B cell (primary cell): ENCODE measurements around the gene CBX7. TPM values are rescaled to one million over a fixed set of nuclear protein-coding genes. Genes with fewer than 3 reads are reported as not detected.

Experiments
- ATAC-seq: fragments of 200-7000 bp; cut with Tn5 transposase; one replicate; pipeline ENCODE4 v1.10.0; 2021; ENCODE audit warnings: low read depth, mild to moderate bottlenecking, moderate number of reproducible peaks, moderate library complexity
- CTCF ChIA-PET: fragments of 350-600 bp; sonication (Branson Sonifier 250); formaldehyde crosslinking; loops from one replicate; lab custom pipeline; 2021; ENCODE audit warnings: antibody characterized with exemption, inconsistent platforms; lab: Charles Lee
- POLR2A ChIA-PET: fragments of 350-600 bp; sonication (Branson Sonifier 250); formaldehyde crosslinking; loops from one replicate; lab custom pipeline; 2021; ENCODE audit warnings: antibody characterized with exemption; lab: Charles Lee
- DNase-seq: peaks from one replicate; pipeline ENCODE4 v3.0.0; 2013
- H2AFZ ChIP-seq: 2 replicates; pipeline ENCODE4 v1.6.1; 2012; ENCODE audit warnings: mild to moderate bottlenecking, low read depth, low read length; ENCODE audit not compliant: insufficient read depth, poor library complexity, severe bottlenecking
- H3K27ac ChIP-seq, 2 donors: 1 replicate in 1 of 2; 2 replicates in 1 of 2; pipeline ENCODE4 v1.5.1; 2012 to 2013; ENCODE audit warnings: low read length in 2 of 2, mild to moderate bottlenecking in 2 of 2, moderate library complexity in 1 of 2
- H3K27me3 ChIP-seq, 4 experiments: fragments of 200-600 bp in 1 of 4; sonication (generic) in 1 of 4; replicated peaks in 1 of 4; 1 replicate in 2 of 4; 2 replicates in 2 of 4; pipeline versions ENCODE4 v1.6.1 to v1.7.0; 2013 to 2016; ENCODE audit warnings: low read length in 3 of 4, mild to moderate bottlenecking in 2 of 4, mixed read lengths in 1 of 4, moderate library complexity in 1 of 4; ENCODE audit not compliant: insufficient read depth in 4 of 4, control insufficient read depth in 3 of 4; ENCODE audit errors: control extremely low read depth in 1 of 4
- H3K36me3 ChIP-seq, 2 experiments: replicated peaks in 1 of 2; 1 replicate in 1 of 2; 2 replicates in 1 of 2; pipeline versions ENCODE4 v1.6.1 to v1.7.1; 2013; ENCODE audit warnings: low read length in 1 of 2; ENCODE audit not compliant: insufficient read depth in 2 of 2, control insufficient read depth in 1 of 2; ENCODE audit errors: control extremely low read depth in 1 of 2, extremely low read depth in 1 of 2
- H3K4me1 ChIP-seq, 2 donors: fragments of 200-600 bp in 1 of 2; sonication (generic) in 1 of 2; 1 replicate in 1 of 2; 2 replicates in 1 of 2; pipeline versions ENCODE4 v1.5.1 to v1.6.1; 2013 to 2017; ENCODE audit warnings: low read length in 2 of 2; ENCODE audit not compliant: control insufficient read depth in 2 of 2, insufficient read depth in 2 of 2
- H3K4me2 ChIP-seq: replicated peaks from 2 replicates; pipeline ENCODE3; 2012; ENCODE audit warnings: mild to moderate bottlenecking, low read depth, low read length; ENCODE audit not compliant: poor library complexity, severe bottlenecking
- H3K4me3 ChIP-seq, 5 experiments: fragments of 200-600 bp in 1 of 5; sonication (generic) in 1 of 5; 1 replicate in 3 of 5; 2 replicates in 2 of 5; pipeline versions ENCODE4 v1.5.1 to v1.7.0; 2011 to 2016; ENCODE audit warnings: low read length in 4 of 5, mild to moderate bottlenecking in 4 of 5, low read depth in 2 of 5, control low read depth in 1 of 5, moderate library complexity in 1 of 5; ENCODE audit not compliant: insufficient read depth in 1 of 5; ENCODE audit errors: control extremely low read depth in 1 of 5, extremely low read depth in 1 of 5
- H3K79me2 ChIP-seq: fragments of 200-600 bp; sonication (generic); one replicate; pipeline ENCODE4 v1.6.0; 2016; ENCODE audit warnings: low read length; ENCODE audit not compliant: control insufficient read depth, insufficient read depth
- H3K9ac ChIP-seq: fragments of 200-600 bp; sonication (generic); 2 replicates; pipeline ENCODE4 v1.6.1; 2017; ENCODE audit warnings: mild to moderate bottlenecking, low read length, moderate library complexity
- H3K9me3 ChIP-seq, 3 donors: one replicate each; pipeline versions ENCODE4 v1.6.1 to v1.7.1; 2013; ENCODE audit warnings: low read length in 2 of 3; ENCODE audit not compliant: control insufficient read depth in 2 of 3, insufficient read depth in 1 of 3; ENCODE audit errors: control extremely low read depth in 1 of 3
- H4K20me1 ChIP-seq: 2 replicates; pipeline ENCODE4 v1.6.0; 2012; ENCODE audit warnings: mild to moderate bottlenecking, low read length; ENCODE audit not compliant: insufficient read depth, control insufficient read depth, poor library complexity, severe bottlenecking
- H3K27ac Mint-ChIP-seq: one replicate; pipeline ENCODE4 v1.8.0; 2021; ENCODE audit warnings: mixed read lengths
- H3K27me3 Mint-ChIP-seq: one replicate; pipeline ENCODE4 v1.8.0; 2021; ENCODE audit warnings: mixed read lengths
- H3K4me1 Mint-ChIP-seq: one replicate; pipeline ENCODE4 v1.8.0; 2021; ENCODE audit warnings: mixed read lengths
- H3K4me3 Mint-ChIP-seq: one replicate; pipeline ENCODE4 v1.8.0; 2021; ENCODE audit warnings: mixed read lengths
- H3K9me3 Mint-ChIP-seq: one replicate; pipeline ENCODE4 v1.8.0; 2022; ENCODE audit warnings: mixed read lengths; ENCODE audit not compliant: insufficient read depth
- CTCF ChIP-seq: fragments of 200-600 bp; IDR thresholded peaks from one replicate; pipeline ENCODE4 v1.8.0; 2022; ENCODE audit warnings: antibody characterized with exemption, mild to moderate bottlenecking
- EZH2 ChIP-seq: IDR thresholded peaks from 2 replicates; pipeline ENCODE4 v1.6.1; 2012; ENCODE audit warnings: borderline replicate concordance, low read depth, mild to moderate bottlenecking, moderate library complexity, low read length; ENCODE audit not compliant: insufficient read depth, poor library complexity, severe bottlenecking
- WGBS: methylation state at CpG from one replicate; pipeline ENCODE4 v1.1.5; 2013; ENCODE audit warnings: missing lambda C conversion rate; ENCODE audit not compliant: insufficient coverage; 5-methylcytosine and 5-hydroxymethylcytosine counted together
- intact Hi-C: fragments of 100-400 bp; cut with micrococcal nuclease; formaldehyde crosslinking; loops from one replicate; pipeline ENCODE4 v1.10.0; 2022
- polyA minus RNA-seq: library from RNA; depleted of rRNA, polyadenylated mRNA; stranded (reverse); fragments of >200 nt; gene quantifications from 2 replicates; pipeline ENCODE4 v1.2.3, GENCODE V29; 2012
- polyA plus RNA-seq: library from polyadenylated mRNA; depleted of rRNA; stranded (reverse); fragments of >200 nt; gene quantifications from 2 replicates; pipeline ENCODE4 v1.2.3, GENCODE V29; 2012
- total RNA-seq, 2 donors: library from RNA; stranded (reverse); fragments of 120-200 nt in 1 of 2; gene quantifications; 1 replicate in 1 of 2; 2 replicates in 1 of 2; pipeline versions ENCODE4 v1.2.3 to v1.2.4, GENCODE V29; 2013 to 2022

Gene CBX7
- total RNA-seq (141 and 147 TPM in 2 replicates), polyA plus RNA-seq (57.1 and 83.6 TPM in 2 replicates), polyA minus RNA-seq (65.2 and 83.5 TPM in 2 replicates)
- 32.5 TPM for total RNA-seq (2013)

- no peaks in the 10 kb centered on the region for H4K20me1 ChIP-seq
- no peaks in the 10 kb centered on the region for H3K9me3 ChIP-seq
- CTCF ChIA-PET, result interaction anchor here (0.7 to 5.4 kb wide), 4 partner anchors 18 to 167 kb away, joined by 3 to 28 read pairs (median 4); partner anchors contain the start of gene RPL3
- peak within 1 kb of the TSS; percentile 88 for H3K9ac ChIP-seq
- ATAC-seq, result peak; percentile 88
- H3K27ac Mint-ChIP-seq, result peak within 1 kb of the TSS; percentile 90
- peak within 1 kb of the TSS; percentile 81 to 97 for H3K27ac ChIP-seq
- peak; percentile 96 for DNase-seq
- H2AFZ ChIP-seq, result peak within 1 kb of the TSS; percentile 97
- peaks cover 43% of the 10 kb centered on the region for H3K4me1 Mint-ChIP-seq
- TF ChIP-seq EZH2, result no peak
- TF ChIP-seq CTCF, result no peak
- POLR2A ChIA-PET, result interaction anchor here (0.6 to 5.1 kb wide), 8 partner anchors 18 to 282 kb away, joined by 3 to 40 read pairs (median 4); partner anchors contain the start of gene RPL3
- H3K27me3 ChIP-seq, result peaks cover 0 to 14% (median 8%) of the 10 kb centered on the region in 4 experiments
- WGBS, result under 1% methylated on average over 98 of the region's 98 CpGs
- peaks cover 0 to 22% of the 10 kb centered on the region in 2 experiments for H3K36me3 ChIP-seq
- peaks cover 51 to 53% of the 10 kb centered on the region in 2 donors for H3K4me1 ChIP-seq
- peak within 1 kb of the TSS; percentile 98 for H3K4me2 ChIP-seq
- H3K9me3 Mint-ChIP-seq, result no peaks in the 10 kb centered on the region
- peaks cover 33% of the 10 kb centered on the region for H3K27me3 Mint-ChIP-seq
- peak within 1 kb of the TSS; percentile 90 for H3K4me3 Mint-ChIP-seq
- intact Hi-C loops, result loop anchor here (1.0 to 5.0 kb wide), 7 partner anchors 8 to 892 kb away; partner anchors contain the start of genes ATF4, CBX6, RPL3 and RPS19BP1
- peaks cover 51% of the 10 kb centered on the region for H3K79me2 ChIP-seq
- peak within 1 kb of the TSS; percentile 53 to 97 (median 87) for H3K4me3 ChIP-seq
Measured at GRCh38 chr22:39152511-39153219, at the start of gene CBX7. TSS of gene CBX7 (minus strand) at chr22:39152680. CDS start at chr22:39152444, 236 bp downstream.

GRCh38 chr22:39197578-39197977, 45.1 kb upstream of the CBX7 start:
- no peak overlapping the region for H3K4me2 ChIP-seq
- H3K4me3 ChIP-seq, result no peak overlapping the region
- H3K79me2 ChIP-seq, result no peaks in the 10 kb centered on the region
- no peak for ATAC-seq
- DNase-seq, result no peak
- intact Hi-C loops, result no loop called here
- H3K27ac ChIP-seq, result no peak overlapping the region
- H3K27me3 ChIP-seq, result no peaks in the 10 kb centered on the region
- 100% methylated on average over 1 of the region's 5 CpGs for WGBS
- peaks cover 0 to 7% of the 10 kb centered on the region in 2 donors for H3K4me1 ChIP-seq
- Mint-ChIP-seq H3K4me1 (peaks cover 6% of the 10 kb centered on the region), H3K27ac (peak overlapping the region; percentile 64), H3K9me3 (no peaks in the 10 kb centered on the region), H3K27me3 (peaks cover 7% of the 10 kb centered on the region), H3K4me3 (peak overlapping the region; percentile 31)
- POLR2A ChIA-PET, result no interaction called here
- CTCF ChIA-PET, result interaction anchor here (0.7 kb wide), 1 partner anchor 88 kb away, joined by 3 read pairs; no protein-coding TSS in a partner anchor
- no peaks in the 10 kb centered on the region for H4K20me1 ChIP-seq
- H3K9me3 ChIP-seq, result peaks cover 3 to 6% (median 5%) of the 10 kb centered on the region in 3 donors
- TF ChIP-seq CTCF (no peak), EZH2 (no peak)
- no peak overlapping the region for H2AFZ ChIP-seq
- no peak overlapping the region for H3K9ac ChIP-seq
- no peaks in the 10 kb centered on the region for H3K36me3 ChIP-seq
